ENCODE results near the gene CNTFR. TPM values are rescaled to one million over a fixed set of nuclear protein-coding genes. Genes with fewer than 3 reads are reported as not detected.

The CNTFR gene
- total and polyA plus RNA-seq, 4 donors: 0.75 to 3.3 (median 2.0) TPM

GRCh38 chr9:34563262-34563661 lies 26.3 kb downstream of the CNTFR start:
- H3K4me1 ChIP-seq (ENCODE audit: control insufficient read depth in 4 of 4, insufficient read depth in 4 of 4, low read length in 3 of 4): peaks cover 0 to 11% (median 2%) of the 10 kb centered on the region in 4 donors
- no peak overlapping the region for H3K4me3 ChIP-seq (ENCODE audit: low read depth in 1 of 3, low read length in 3 of 3)
- no peak overlapping the region for H3K27ac ChIP-seq (ENCODE audit: low read depth in 1 of 2, low read length in 2 of 2)
- TF ChIP-seq EGR1 (IDR thresholded peaks at IDR 0.05; ENCODE audit: low read depth in 2 of 2): no peak
- no peak for TF ChIP-seq RAD21 (IDR thresholded peaks at IDR 0.05)
- no peak for TF ChIP-seq CTCF (IDR thresholded peaks at IDR 0.05; ENCODE audit: low read depth, low read length, missing input control)
- TF ChIP-seq HNF4G (IDR thresholded peaks at IDR 0.05): no peak
- no peak for TF ChIP-seq HNF4A (conservative IDR thresholded peaks at IDR 0.05)
- TF ChIP-seq, protein P1, sequence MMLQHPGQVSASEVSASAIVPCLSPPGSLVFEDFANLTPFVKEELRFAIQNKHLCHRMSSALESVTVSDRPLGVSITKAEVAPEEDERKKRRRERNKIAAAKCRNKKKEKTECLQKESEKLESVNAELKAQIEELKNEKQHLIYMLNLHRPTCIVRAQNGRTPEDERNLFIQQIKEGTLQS (IDR thresholded peaks at IDR 0.05): no peak
- no peak for TF ChIP-seq YY1 (IDR thresholded peaks at IDR 0.05)
- TF ChIP-seq TAF1 (conservative IDR thresholded peaks at IDR 0.05): no peak
- TF ChIP-seq NR2F2 (IDR thresholded peaks at IDR 0.05): no peak
- TF ChIP-seq FOXA2 (IDR thresholded peaks at IDR 0.05): no peak
- no peak for TF ChIP-seq GABPA (IDR thresholded peaks at IDR 0.05 in 1 of 2, conservative IDR thresholded peaks at IDR 0.05 in 1 of 2)
- TF ChIP-seq, protein P2, sequence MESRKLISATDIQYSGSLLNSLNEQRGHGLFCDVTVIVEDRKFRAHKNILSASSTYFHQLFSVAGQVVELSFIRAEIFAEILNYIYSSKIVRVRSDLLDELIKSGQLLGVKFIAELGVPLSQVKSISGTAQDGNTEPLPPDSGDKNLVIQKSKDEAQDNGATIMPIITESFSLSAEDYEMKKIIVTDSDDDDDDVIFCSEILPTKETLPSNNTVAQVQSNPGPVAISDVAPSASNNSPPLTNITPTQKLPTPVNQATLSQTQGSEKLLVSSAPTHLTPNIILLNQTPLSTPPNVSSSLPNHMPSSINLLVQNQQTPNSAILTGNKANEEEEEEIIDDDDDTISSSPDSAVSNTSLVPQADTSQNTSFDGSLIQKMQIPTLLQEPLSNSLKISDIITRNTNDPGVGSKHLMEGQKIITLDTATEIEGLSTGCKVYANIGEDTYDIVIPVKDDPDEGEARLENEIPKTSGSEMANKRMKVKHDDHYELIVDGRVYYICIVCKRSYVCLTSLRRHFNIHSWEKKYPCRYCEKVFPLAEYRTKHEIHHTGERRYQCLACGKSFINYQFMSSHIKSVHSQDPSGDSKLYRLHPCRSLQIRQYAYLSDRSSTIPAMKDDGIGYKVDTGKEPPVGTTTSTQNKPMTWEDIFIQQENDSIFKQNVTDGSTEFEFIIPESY (IDR thresholded peaks at IDR 0.05): no peak
- TF ChIP-seq RXRA (IDR thresholded peaks at IDR 0.05): no peak
- no peak for TF ChIP-seq JUND (IDR thresholded peaks at IDR 0.05)
- no peak for TF ChIP-seq FOXA1 (IDR thresholded peaks at IDR 0.05)
- no peak for TF ChIP-seq REST (IDR thresholded peaks at IDR 0.05)
- H3K9me3 ChIP-seq (ENCODE audit: control insufficient read depth in 4 of 4, low read length in 3 of 4): no peaks in the 10 kb centered on the region
- peaks cover 0 to 4% (median 0%) of the 10 kb centered on the region in 4 donors for H3K36me3 ChIP-seq (ENCODE audit: control insufficient read depth in 4 of 4, insufficient read depth in 3 of 4, low read depth in 1 of 4, low read length in 3 of 4)
- no peak overlapping the region for H3K9ac ChIP-seq (ENCODE audit: low read depth in 1 of 2, low read length in 2 of 2)
- H3K27me3 ChIP-seq (ENCODE audit: control insufficient read depth in 4 of 4, insufficient read depth in 4 of 4, low read length in 3 of 4): no peaks in the 10 kb centered on the region
- WGBS: 83% methylated on average over 5 of the region's 5 CpGs
- no peak for DNase-seq (ENCODE audit: low spot score)

DNA sequence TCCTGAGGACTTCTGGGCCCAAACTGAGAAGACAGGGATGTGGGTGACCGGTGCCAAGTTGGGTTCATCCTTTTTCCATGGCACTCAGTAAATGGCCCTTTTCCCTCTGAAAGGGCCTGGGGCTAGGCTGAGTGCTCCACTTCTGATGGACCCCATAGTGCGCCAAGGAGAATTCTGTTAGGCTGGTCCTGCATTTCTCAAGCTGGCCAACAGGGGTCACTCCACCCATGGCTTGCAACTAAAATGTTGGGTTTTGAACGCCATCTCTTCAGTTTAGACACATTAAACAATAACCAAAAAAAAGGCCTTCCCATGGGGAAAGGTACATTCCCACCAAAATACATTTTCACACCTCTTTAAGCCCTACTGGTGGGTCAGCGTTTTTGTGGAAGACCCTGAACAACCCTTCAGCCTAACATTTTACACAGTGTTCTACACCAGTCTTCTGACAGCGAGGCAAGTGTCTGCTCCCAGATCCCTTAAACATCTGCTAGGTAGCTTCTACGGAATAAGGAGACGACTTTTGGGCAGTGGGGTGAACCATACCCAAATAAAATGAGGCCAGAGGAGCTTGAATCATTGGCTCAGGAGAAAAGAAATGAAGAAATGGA lies 27.3 kb downstream of the CNTFR start:
- TF ChIP-seq EGR1 (IDR thresholded peaks at IDR 0.05; ENCODE audit: low read depth in 2 of 2) (no peak), CTCF (IDR thresholded peaks at IDR 0.05; ENCODE audit: low read depth, low read length, missing input control) (peak; percentile 40), RAD21 (IDR thresholded peaks at IDR 0.05) (peak in 1 of 2 donors; percentile 56)
- no peak for DNase-seq (ENCODE audit: low spot score)
- Histone ChIP-seq H3K4me1 (ENCODE audit: control insufficient read depth in 4 of 4, insufficient read depth in 4 of 4, low read length in 3 of 4) (peaks cover 0 to 11% (median 2%) of the 10 kb centered on the region in 4 donors), H3K4me3 (ENCODE audit: low read depth in 1 of 3, low read length in 3 of 3) (no peak overlapping the region), H3K27me3 (ENCODE audit: control insufficient read depth in 4 of 4, insufficient read depth in 4 of 4, low read length in 3 of 4) (no peaks in the 10 kb centered on the region), H3K27ac (ENCODE audit: low read depth in 1 of 2, low read length in 2 of 2) (no peak overlapping the region), H3K9ac (ENCODE audit: low read depth in 1 of 2, low read length in 2 of 2) (no peak overlapping the region), H3K36me3 (ENCODE audit: control insufficient read depth in 4 of 4, insufficient read depth in 3 of 4, low read depth in 1 of 4, low read length in 3 of 4) (peaks cover 0 to 4% (median 0%) of the 10 kb centered on the region in 4 donors), H3K9me3 (ENCODE audit: control insufficient read depth in 4 of 4, low read length in 3 of 4) (no peaks in the 10 kb centered on the region)
- 89% methylated on average over 7 of the region's 7 CpGs for WGBS

Data from liver (tissue), 9 donors.